ENCODE measurements around the gene ARHGAP31.
"Not testable (repeated sequence)": the region's sequence is repeated elsewhere in the genome, so short reads cannot be mapped to it uniquely, and the experiment has no call there.

The ARHGAP31 gene

DNA sequence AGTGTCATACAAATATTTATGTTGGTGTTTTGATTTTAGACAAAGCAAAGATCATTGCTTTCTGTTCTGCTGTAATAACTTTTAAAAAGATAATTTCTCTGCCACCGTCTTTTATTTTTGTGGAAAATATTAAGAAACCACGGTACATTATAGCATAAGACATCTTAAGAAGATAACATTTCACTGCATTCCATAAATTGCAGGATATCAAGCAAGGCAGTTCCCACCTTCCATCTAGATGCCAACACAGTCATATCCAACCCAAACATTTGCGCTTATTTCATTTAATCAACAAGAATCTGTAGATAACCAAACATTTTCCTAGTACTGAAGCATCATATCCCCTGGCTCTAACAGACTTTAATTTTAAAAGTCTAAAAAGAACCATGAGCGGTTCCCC is 25.1 kb downstream of the ARHGAP31 start:
- DNase-seq: no peak

- peak; percentile 65 to 78 (median 70) for DNase-seq
Observed at GRCh38 chr3:119320785-119321184, 26.6 kb downstream of the ARHGAP31 start.

- DNase-seq: peak; percentile 61 to 74 (median 61)
Observed at GRCh38 chr3:119322021-119322834, 28.0 kb downstream of the ARHGAP31 start.

GRCh38 chr3:119322835-119323722 is 28.9 kb downstream of the ARHGAP31 start:
- DNase-seq: peak; percentile 99 to 100 (median 99)

DNA sequence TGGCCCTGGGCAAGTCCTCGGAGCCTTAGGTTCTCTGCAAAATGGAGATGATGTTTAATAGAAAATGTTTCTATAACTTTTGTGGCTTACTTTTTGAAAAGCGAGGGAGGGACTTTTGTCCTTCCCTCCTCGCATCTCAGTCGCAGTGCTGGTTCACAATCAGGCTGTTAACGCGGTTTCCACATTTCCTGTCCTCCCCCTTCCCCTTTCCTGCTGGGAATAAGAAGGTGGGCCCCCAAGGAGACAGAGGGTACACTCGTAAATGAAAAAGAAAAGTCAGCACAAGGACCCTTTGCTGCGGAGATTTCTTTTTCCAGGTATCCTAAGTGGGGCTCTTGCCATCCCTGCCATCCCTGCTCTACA is 29.5 kb downstream of the ARHGAP31 start:
- peak in 2 of 3 donors; percentile 23 to 38 for DNase-seq

DNA sequence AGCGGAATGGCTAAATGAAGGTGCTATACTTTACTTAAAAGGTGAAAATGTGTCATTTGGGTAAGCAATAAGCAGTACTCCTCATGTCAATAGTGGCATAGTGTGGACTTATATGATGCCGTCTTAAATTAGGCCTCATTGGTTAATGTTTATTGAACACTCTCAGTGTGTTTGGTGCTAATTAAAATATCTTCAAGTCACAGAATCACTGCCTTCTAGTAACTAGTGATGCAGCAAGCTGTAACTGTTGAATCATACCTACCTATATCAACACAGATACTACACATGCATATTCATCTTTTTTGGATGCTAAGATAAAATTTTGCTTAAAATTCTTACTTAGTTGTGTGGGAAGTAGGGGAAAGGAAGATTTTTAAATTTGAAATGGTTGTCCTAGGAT is 30.7 kb downstream of the ARHGAP31 start:
- no peak for DNase-seq

GRCh38 chr3:119326976-119327375 is 32.8 kb downstream of the ARHGAP31 start:
- DNase-seq: no peak

DNA sequence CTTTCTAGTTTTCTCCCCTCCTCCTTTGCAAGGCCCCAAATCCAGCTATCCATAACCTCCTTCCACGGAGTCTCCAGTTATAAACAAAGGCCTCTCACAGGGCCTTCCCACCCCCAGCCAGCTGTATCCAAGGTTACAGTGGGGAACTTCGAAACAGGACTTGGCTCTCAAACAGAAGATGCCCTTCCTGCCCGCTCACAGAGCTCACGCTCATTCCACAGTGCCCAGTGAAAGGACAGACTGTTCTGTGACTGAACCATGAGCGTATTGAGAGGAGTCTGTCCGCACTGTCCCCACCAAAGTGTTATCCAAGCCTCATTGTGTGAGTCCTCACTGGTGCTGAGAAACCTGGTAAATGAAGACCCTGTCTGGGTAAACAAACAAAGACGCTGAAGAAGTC is 35.4 kb downstream of the ARHGAP31 start:
- DNase-seq: no peak

GRCh38 chr3:119330181-119330580 is 36.0 kb downstream of the ARHGAP31 start:
- DNase-seq: no peak

- no peak for DNase-seq
Observed at GRCh38 chr3:119330858-119331257, 36.7 kb downstream of the ARHGAP31 start.

DNA sequence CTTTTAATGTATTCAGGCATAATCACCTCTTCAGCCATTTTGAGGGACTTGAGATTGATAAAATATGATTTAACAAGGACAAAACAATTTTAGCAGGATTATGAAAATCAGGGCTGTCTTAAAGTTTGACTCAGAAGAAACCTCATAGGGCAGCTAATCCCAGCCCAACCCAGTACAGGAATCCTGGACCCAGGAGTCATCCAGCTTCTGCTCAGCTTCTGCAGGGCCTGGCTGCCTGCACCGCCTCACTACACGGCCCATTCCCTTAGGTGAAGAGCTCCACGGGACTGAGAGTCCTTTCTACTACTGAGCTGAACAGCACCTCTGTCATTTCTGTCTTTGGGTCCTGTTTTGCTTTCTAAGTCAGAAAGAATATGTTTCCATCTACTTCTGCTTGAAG is 37.5 kb downstream of the ARHGAP31 start:
- DNase-seq: no peak

- DNase-seq: no peak
Observed at GRCh38 chr3:119333773-119334509, 39.8 kb downstream of the ARHGAP31 start.

GRCh38 chr3:119336823-119337222 is 42.6 kb downstream of the ARHGAP31 start:
- DNase-seq: no peak

GRCh38 chr3:119337407-119337806 is 43.2 kb downstream of the ARHGAP31 start:
- DNase-seq: not testable (repeated sequence)

GRCh38 chr3:119338754-119339153 is 44.6 kb downstream of the ARHGAP31 start:
- no peak for DNase-seq

GRCh38 chr3:119340014-119340413 is 45.8 kb downstream of the ARHGAP31 start:
- no peak for DNase-seq

DNA sequence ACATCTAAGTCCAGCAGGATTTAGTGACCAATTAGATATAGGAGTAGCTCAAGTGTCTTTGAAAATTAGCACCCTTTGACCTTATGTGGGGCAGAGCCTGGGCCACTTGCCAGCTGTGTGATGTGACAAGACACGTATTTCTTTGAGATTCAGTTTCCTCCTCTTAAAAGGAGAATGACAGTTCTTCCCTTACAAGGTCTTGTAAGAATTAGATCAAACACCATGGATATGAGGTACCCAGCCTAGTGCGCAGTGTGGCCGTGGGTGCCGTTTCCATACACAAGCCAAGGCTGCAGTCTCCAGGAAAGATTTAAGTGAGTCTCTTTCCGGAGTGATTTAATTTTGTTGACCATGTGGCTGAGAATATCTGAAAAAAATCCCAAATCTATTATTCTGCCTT is 46.3 kb downstream of the ARHGAP31 start:
- no peak for DNase-seq

DNA sequence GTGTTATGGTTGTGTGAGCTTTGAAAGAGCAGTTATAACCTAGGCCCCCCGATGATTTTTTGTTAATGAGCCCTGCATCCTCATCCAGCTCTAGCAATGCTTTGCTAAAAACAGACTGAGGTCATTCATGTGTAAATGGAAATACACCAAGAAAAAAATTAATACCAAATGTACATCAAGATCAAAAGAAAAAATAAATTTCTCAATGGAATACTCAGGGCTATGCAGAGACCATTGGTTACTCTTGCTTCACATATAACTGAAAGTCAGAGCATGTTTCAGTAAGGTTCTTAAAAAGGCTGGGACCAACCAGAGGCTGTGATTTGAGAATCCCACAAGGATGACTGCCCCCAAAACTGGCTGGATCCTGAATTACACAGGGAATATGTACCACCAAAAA is 48.0 kb downstream of the ARHGAP31 start:
- no peak for DNase-seq

GRCh38 chr3:119343719-119344118 is 49.5 kb downstream of the ARHGAP31 start:
- peak; percentile 9 to 30 (median 27) for DNase-seq

DNA sequence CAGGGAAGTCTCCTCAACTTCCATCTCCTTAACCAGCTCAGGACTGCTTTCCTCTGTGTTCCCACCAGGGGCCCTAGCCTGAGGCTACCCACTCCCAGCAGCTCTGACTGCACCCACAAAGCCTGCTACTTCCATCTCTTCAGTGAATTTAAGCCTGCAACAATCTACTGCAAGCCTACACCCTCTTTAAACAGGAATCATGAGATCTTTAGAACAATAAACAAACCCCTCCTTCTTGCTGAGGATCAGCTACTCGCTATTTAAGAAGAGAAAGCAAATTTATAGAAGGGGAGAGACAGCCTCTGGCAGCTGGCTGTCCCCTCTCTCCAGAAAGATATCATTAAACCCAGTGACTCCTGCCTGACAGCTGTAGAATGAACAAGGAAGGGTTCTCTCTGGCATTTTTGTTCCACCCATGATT is 51.9 kb downstream of the ARHGAP31 start:
- no peak for DNase-seq

- no peak for DNase-seq
Observed at GRCh38 chr3:119347036-119347435, 52.9 kb downstream of the ARHGAP31 start.

DNA sequence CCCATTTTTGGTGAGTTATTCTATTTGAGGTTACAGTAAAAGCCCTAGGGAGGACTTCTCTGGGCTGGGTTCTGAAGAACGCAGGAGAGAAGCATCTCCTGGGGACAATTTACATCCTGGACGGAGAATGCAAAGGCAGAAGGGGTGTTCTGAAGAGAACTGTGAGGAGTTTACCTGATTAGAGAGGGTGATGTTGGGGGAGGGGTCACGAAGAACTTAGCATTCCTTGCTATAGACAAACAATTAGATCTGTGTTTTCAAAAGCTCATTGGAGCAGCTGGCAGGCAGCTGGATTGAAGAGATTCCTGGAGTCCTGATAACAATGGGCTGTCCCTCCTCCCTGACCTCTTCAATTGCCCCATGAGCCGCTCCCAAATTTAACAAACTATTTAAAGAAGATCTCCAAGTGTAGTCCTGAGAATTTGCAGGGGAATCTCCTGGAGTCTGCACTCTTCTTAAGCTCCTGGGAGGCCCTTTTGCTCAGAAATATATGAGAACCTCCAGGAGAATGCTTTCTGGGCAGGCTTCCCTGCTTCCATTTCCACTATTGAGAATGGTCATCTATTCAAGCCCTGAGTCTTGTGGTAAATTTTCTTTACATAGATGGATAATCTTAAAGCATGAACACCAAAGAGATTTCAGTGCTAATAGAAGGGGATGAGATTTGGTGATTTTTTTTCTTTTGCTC is 55.3 kb downstream of the ARHGAP31 start:
- no peak for DNase-seq

- DNase-seq: no peak
Observed at GRCh38 chr3:119350114-119350513, 55.9 kb downstream of the ARHGAP31 start.

Measured in suppressor macrophage treated with lipopolysaccharide for 1 hour (primary cell).